Retinal pigment epithelial cell (primary cell): ENCODE results near the gene WWC1.

Source experiments
- DNase-seq: peaks from one replicate; pipeline ENCODE4 v3.0.0-alpha.2; 2010; ENCODE audit warnings: low read depth
- H3K4me3 ChIP-seq: 2 replicates; pipeline ENCODE4 v1.5.1; 2011; ENCODE audit warnings: mild to moderate bottlenecking, low read length, control low read depth, moderate library complexity
- TF ChIP-seq, protein P1 (sequence below): conservative IDR thresholded peaks from 2 replicates; pipeline ENCODE4 v1.5.1; 2011; ENCODE audit warnings: low read depth, low read length, control low read depth, inconsistent platforms

WWC1 gene

DNA sequence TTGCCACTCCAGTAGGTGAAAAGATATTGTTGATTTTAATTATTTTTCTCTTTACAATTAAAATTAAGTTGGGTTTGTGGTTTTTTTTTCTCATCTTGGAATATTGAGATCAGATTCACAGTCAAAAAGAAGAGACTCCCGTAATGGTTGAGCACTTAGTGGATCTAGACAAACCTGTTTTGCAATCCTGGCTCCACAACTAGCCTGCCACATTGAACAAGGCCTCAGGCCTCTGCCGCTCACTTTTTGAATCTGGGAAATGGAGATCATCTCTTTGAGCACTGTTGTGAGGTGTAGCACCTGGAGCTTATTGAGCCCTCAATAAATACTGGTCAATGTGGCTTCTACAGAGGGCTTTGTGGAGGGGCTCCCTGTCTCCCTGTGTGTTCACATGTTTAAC, 157.7 kb downstream of the WWC1 start:
- no peak overlapping the region for H3K4me3 ChIP-seq
- TF ChIP-seq, protein P1, sequence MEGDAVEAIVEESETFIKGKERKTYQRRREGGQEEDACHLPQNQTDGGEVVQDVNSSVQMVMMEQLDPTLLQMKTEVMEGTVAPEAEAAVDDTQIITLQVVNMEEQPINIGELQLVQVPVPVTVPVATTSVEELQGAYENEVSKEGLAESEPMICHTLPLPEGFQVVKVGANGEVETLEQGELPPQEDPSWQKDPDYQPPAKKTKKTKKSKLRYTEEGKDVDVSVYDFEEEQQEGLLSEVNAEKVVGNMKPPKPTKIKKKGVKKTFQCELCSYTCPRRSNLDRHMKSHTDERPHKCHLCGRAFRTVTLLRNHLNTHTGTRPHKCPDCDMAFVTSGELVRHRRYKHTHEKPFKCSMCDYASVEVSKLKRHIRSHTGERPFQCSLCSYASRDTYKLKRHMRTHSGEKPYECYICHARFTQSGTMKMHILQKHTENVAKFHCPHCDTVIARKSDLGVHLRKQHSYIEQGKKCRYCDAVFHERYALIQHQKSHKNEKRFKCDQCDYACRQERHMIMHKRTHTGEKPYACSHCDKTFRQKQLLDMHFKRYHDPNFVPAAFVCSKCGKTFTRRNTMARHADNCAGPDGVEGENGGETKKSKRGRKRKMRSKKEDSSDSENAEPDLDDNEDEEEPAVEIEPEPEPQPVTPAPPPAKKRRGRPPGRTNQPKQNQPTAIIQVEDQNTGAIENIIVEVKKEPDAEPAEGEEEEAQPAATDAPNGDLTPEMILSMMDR = no peak
- no peak for DNase-seq

- no peak overlapping the region for H3K4me3 ChIP-seq
- DNase-seq = no peak
- TF ChIP-seq, protein P1 = no peak
These were observed 160.1 kb downstream of the WWC1 start for GRCh38 chr5:168451565-168451964.

- H3K4me3 ChIP-seq = no peak overlapping the region
- no peak for DNase-seq
- TF ChIP-seq, protein P1 = no peak
These were observed 163.8 kb downstream of the WWC1 start for GRCh38 chr5:168455201-168455600.

- TF ChIP-seq, protein P1 = no peak
- DNase-seq = no peak
- no peak overlapping the region for H3K4me3 ChIP-seq
These were observed 166.1 kb downstream of the WWC1 start for GRCh38 chr5:168457542-168457941.

- TF ChIP-seq, protein P1 = no peak
- no peak for DNase-seq
- no peak overlapping the region for H3K4me3 ChIP-seq
These were observed 169.2 kb downstream of the WWC1 start for GRCh38 chr5:168460606-168461005.

- TF ChIP-seq, protein P1 = no peak
- H3K4me3 ChIP-seq = no peak overlapping the region
- no peak for DNase-seq
These were observed 171.6 kb downstream of the WWC1 start for GRCh38 chr5:168463081-168463480.

DNA sequence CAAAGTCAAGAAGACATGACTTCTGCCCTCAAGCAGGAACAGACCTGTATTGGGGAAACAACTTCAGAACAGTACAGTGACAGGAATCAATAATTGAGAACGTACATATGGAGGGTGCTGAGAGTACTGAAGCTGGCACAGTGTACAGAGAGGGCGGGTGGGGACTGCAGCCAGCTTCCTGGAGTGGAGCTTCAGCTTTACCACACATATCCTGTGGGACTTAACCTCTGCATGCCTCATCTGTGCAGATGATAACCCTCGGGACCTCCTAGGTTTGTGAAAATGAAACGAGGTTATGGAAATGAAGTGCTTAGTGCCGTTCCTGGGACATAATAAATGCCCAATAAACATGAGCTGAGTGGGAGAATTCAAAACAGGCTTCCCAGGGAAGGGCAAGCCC, 172.8 kb downstream of the WWC1 start:
- no peak overlapping the region for H3K4me3 ChIP-seq
- no peak for DNase-seq
- TF ChIP-seq, protein P1 = no peak
